SK-MEL-5 (cell line): Measurements from ENCODE around the gene CACNA2D1. TPM values are rescaled to one million over a fixed set of nuclear protein-coding genes. Genes with fewer than 3 reads are reported as not detected.
"Not testable (repeated sequence)": the region's sequence is repeated elsewhere in the genome, so short reads cannot be mapped to it uniquely, and the experiment has no call there.

ENCODE experiments used
- DNase-seq: peaks from one replicate; pipeline ENCODE4 v3.0.0-alpha.2; 2016; ENCODE audit warnings: low read depth, low spot score
- in situ Hi-C: cut with HindIII; loops from 2 replicates; pipeline ENCODE4 v1.10.0; 2016; ENCODE audit warnings: low sequenced_read_pairs, high pct_unique_total_duplicates, low pct_unique_long_range_greater_than_20kb
- total RNA-seq: library from RNA; depleted of rRNA; stranded (reverse); fragments of >200 nt; shearing (Covaris generic); gene quantifications from 2 replicates; pipeline ENCODE4 v1.2.3, GENCODE V29; 2014

CACNA2D1 gene
- total RNA-seq, 1 experiment from 2014 or later, result 10.3 TPM

DNA sequence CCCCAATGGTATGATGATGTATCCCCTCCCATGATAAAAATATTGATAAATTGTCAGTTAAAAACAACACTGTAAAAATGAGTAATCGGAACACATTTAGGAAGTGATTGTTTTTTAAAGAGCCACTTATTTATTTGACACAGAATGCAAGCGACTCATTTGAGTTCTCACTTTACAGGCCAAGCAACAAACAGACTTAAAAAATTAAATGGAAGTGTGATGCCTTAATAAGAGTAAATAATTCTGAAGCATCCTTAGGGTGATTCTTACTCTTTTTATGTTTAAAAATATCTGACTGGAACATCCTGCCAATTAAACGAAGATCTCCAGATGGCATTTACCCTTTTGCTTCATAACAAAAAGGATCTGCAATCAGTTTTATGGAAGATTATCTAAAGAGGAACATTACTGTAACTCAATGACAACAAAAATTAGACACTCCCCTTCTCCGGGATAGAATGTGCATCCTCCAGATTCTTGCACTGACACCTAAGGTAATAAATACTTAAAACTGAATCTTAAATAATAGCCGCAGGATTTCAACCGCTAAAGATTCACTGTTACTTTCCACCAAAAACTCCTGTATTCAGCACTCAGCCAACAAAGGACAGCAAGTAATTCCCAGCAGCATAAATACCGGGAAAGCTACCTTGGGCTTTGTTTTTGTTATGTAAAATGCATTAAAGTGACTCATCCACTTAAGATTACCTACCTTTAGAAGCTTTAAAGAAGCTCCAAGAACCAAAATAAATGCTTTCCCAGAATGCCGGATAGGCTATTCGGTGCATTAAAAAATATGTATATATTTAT, 1.7 kb downstream of the CACNA2D1 start:
- DNase-seq, result no peak
- in situ Hi-C loops, result no loop called here

DNA sequence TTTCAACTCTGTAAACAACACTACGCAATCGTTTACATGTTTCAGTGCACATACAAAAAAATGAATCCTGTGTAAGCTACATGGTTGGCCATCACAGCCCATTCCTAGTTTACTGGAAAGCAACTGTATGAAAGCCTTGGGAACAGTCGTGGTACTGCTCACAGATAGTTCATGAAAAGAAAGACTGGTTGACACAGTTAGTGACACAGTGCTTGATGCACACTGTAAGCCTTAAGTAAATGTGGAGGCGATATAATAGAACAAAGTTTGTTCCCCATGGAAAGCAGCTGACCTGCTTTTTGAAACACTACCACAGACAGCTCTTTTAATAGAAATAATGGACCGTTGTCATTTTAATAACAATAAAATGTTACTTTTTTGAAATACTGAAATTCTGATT, 5.1 kb downstream of the CACNA2D1 start:
- in situ Hi-C loops, result no loop called here
- peak; percentile 55 for DNase-seq

DNA sequence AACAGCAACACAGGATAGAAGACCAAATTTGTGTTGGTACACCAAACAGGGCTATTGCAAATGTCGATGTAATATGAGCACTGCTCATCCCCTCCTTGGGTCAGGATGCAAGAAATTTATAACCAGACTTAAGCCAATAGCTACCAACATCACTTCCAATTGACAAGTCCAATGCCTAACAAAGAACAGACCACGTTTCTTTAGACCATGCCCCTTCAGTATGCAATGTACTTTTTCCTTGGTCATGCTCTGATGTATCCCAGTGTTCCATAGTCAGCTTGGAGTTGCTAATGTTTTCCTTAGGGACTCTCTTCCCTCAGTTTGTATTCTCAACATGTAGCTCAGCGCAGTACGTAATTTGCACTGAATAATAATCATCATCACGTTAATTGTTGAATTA, 7.8 kb downstream of the CACNA2D1 start:
- no peak for DNase-seq
- in situ Hi-C loops, result no loop called here

DNA sequence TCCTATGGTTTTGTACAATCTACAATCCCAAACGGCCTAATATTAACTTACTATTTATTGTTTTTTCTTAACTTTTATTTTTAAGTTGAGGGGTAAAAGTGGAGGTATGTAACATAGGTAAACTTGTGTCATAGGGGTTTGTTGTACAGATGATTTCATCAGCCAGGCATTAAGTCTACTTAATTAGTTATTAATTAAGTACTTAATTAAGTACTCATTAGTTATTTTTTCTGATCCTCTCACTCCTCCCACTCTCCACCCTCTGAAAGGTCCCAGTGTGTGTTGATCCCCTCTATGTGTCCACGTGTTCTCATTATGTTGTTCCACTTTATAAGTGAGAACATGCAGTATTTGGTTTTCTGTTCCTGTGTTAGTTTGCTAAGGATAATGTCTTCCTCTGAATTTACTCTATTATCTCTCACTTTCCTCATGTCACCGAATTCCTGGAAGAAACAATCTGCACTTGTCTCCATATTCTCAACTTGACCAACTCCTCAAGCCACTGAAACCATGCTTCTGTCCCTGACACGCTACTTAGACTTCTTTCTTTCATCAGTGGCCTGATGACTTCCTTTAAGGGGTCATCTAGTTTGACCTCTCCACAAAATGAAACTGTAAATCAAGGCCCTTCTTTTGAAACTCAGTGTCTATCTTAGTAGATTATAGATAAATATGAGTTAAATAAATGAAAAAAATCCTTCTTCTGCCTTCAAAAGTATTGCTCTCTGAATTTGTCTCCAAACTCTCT, 9.1 kb downstream of the CACNA2D1 start:
- in situ Hi-C loops, result no loop called here
- DNase-seq, result no peak

DNA sequence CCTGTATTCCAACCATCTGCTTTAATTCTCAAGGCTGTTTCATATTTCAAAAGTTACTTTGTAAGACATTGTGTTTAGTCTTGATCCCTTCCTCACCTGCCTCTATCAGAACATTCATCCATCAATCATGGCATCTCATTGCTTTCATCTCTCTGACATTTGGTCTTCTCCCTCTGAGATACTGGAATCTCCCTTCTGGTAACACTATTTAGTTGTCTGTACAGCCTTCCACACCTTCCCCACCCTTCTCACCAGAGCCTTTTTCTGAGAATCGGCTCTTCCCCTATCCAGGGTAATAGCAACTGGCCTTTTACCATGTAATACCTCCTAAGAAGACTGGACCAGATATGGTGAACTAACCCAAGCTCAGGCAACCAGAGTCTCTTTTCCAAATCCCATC, 10.1 kb downstream of the CACNA2D1 start:
- in situ Hi-C loops, result no loop called here
- DNase-seq, result no peak

DNA sequence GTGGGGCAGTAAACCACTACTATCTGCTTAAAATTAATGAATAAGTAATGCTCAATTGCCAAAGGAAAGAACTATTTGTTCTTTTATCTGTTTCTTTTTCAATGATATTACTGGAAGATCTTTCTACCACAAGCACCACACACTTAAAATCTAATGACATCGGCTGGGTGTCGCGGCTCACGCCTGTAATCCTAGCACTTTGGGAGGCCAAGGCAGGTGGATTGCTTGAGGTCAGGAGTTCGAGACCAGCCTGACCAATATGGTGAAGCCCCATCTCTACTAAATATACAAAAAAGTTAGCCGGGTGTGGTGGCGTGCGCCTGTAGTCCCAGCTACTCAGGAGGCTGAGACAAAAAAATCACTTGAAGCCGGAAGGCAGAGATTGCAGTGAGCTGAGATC, 10.8 kb downstream of the CACNA2D1 start:
- DNase-seq, in situ Hi-C loops: not testable (repeated sequence)

DNA sequence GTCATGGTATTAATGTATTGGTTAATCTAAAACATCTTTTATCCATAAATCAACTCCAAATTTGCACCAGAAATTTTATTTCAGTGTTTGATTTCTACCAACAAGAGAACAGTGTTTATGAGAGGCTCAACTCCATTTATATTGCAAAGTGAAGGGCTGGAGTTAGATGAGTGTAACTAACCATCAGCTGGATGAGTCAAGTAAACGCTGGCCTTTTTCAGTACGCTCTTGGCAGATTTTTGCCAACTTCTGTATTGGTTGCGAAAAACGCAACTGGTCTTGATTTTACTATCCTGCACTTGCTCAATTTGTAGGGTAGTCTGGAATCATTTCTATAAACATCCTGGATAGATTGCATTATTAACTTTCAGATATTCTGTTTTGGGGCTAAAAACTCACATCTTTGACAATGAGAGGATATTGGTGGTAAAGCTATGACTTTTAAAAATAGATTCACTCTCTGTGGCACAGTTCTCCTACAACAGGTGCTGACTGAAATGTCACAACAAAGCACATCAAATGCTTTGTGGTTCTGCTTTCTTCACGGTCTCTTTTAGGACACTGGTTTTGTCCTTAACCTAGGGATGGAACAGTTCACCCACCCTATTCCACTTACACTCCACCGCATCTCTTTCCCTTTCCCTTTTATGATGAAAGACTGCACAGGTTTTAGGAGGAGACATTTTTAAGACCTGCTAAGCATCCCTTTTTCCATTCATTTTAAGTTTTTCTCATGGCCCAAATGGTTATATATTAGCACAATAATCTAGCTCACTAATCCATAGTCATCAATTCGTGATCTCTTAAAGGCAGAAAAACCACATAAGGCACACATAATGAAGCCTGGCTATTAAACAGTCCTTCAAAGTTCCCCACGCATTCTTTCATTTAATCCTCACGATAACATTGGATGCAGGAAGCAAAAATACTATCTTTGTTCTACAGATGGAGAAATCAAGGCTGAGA, 12.8 kb downstream of the CACNA2D1 start:
- in situ Hi-C loops, result no loop called here
- DNase-seq, result no peak

DNA sequence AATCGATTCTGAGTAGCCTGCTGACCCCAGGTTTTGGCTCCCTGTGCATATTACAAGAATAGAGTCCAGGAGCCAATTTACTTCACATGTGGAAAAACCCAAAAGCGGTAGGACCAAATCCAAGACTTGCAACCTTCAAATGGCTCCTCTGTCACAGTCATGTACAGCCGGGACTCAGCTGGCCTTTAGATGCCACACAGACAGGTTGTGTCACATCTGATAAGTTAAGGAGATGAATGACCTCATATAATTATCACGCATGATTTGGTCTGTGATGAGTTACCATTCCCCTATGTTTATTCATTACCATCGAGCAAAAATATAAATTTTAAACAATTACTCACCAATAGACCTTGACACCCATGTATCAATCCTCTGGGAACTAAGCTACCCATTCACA, 14.2 kb downstream of the CACNA2D1 start:
- DNase-seq, result no peak
- in situ Hi-C loops, result no loop called here

DNA sequence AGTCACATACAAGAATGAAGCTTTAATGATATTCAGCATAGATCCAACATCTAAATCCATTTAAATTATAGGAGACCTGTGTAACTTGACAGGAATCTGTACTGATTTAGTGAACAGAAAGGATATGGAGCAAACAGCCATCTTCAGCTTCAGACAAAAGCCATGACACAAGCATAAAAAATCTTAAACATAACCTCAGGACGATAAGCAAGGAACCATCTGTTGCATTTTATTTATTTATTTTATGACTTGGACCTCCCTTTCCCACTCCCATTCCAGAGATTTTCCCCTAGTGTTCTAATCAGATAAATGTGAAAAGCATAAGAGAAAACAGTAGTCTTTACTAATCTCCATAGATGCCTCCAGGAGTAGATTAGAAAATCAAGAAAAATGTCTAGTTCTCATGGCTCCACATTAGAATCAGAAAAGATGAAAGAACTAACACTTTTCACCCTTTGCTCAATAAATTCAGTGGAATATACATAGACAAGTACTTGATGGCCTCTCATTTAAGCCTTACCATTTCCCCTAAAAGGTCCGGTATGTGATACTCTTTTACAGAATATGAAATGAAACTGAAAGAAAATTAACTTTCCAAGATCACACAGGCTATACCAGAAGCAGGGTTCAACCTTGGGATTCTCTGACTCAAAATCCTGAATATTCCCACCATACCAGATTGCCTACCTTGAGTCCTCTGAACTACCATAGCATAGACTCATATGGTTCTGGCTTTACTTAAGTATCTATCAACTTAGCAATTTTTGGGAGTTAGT, 15.2 kb downstream of the CACNA2D1 start:
- in situ Hi-C loops, result no loop called here

DNA sequence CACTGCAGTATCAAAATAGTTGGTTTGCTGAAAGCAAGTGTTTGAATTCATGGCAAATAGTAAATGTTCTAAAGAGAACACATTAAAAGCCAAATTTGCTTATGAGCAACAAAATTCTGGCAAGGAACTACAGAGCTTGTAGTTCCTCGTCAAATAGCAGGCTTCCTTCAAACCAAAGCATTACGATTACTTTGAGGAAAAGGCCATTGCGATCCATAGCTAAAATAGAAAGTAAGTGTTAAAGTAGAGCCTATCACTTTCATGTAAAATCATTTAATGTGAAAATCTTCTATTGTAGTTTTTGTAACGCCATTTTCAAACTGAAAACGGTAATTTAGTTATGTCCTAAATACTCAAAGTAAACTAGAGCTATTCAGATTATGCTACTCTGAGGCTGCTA, 20.1 kb downstream of the CACNA2D1 start:
- in situ Hi-C loops, result no loop called here
- DNase-seq, result no peak

More for the DNA sequence above, 15.2 kb downstream of the CACNA2D1 start:
- DNase-seq, result no peak

DNA sequence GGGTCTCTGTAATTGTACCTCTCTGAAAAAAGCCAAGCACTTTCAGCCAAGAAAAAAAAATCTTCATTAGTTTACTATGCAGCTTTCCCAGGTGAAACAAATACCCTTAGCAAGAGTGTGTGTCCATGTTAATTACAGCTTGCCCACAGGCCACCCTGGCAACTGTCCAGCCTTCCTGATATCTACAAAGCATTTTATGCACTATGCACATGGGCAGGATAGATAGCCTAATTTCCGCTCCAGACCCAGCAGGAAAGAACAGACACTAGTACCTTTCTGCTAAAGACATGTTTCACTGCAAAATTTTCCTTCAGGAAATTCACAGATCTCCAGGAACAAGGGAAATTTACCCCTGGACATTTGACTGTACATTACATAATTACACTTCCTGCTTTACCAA, 24.4 kb downstream of the CACNA2D1 start:
- no peak for DNase-seq
- in situ Hi-C loops, result no loop called here

DNA sequence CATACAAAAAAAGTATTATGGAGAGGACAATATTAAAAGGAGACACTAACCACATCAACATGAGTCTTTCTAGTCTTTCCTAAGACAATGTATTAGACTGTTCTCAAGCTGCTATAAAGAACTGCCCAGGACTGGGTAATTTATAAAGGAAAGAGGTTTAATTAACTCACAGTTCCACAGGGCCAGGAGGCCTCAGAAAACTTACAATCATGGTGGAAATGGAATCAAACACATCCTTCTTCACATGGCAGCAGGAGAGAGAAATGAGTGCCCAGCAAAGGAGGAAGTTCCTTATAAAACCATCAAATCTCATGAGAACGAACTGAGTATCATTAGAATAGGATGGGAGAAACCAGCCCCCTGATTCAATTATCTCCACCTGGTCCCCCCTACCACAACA, 25.7 kb downstream of the CACNA2D1 start:
- in situ Hi-C loops, result no loop called here
- DNase-seq, result no peak

DNA sequence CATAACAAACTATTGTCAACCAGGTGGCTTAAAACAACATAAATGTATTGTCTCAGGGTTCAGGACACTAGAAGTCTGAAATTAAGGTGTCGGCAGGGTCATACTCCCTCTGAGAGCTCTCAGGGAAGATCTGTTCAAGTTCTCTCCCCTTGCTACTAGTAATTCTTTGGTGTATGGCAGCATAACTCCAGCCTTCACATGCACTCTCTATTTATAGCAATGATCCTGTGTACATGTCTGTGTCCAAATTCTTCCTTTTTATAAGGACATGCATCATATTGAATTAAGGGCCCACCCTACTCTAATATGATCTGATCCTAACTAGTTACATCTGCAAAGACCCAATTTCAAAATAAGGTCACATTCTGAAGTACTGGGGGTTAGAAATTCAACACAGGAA, 27.2 kb downstream of the CACNA2D1 start:
- in situ Hi-C loops, result no loop called here
- DNase-seq, result no peak

DNA sequence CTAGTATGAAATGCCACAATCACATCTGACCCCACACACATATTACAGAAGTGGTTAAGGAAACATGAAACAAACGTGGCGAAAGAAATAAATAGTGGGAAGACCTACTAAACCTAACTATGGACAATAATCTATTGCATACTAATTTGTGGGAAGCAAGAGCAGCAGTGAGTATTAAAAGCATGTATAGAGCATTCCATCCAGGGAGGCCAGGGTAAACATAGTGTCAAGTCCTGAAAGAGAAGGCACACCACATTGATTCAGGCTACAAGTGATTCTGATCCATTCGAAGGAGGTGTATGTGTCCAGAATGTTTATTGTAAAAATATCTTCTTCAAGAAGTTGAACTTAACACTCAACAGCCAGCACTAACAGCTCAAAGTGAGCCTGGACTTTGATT, 29.2 kb downstream of the CACNA2D1 start:
- no peak for DNase-seq
- in situ Hi-C loops, result no loop called here

DNA sequence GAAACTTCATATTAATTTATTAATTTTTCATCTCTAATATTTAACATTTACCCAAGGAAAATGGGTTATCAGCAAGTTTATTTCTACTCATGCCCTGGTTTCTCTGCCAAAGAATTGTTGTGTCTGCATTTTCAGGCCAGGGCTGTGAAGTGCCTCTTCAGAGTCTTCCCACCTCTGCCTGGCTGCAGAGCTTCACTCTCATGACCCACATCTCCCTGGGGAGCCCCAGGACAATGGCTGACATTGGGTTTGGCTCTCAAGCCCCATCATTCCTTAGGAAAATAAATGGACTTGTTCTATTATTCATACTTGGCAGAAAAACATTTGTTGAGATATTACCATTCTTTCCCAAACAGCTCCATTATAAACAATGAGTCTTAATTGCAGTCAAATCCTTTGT, 30.3 kb downstream of the CACNA2D1 start:
- DNase-seq, result peak; percentile 35
- in situ Hi-C loops, result no loop called here

DNA sequence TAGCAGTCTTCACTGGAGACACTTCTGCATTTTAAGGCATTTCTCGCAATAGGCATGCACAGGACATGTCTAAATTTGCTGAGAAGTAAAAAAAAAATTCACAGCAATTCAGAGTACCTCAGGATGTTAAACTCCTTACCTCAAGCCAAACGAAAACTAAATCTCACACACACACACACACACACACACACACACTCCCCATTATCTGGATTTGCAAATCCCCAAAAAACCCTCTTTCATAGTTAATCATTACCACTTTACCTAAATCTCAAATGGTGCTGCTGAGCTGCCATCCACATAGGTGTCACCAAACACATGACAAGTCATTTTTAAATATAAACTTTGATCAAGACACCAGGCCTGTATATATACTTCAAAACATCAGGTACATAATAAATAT, 31.8 kb downstream of the CACNA2D1 start:
- no peak for DNase-seq
- in situ Hi-C loops, result no loop called here

DNA sequence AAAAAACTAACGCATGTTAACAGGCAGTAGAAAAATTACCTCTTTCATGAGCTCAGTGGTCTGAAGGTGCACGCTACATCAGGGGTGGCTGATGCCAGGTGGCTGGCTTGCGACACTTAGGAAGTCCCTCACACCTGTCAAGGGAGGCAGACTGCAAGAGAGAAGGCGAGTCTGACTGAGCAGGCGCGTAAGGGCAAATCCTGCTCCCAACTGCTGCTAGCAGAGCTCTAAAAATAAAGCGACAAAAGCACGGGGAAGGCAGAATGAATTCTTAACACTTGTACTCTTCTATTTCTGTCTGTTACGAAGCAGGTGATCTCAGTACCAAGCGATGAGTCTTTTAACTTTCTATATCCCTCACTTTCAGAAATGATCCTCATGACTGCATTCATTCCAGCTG, 33.1 kb downstream of the CACNA2D1 start:
- in situ Hi-C loops, result no loop called here
- DNase-seq, result no peak
